ENCODE measurements around the gene ABCB9.

ABCB9 gene

DNA sequence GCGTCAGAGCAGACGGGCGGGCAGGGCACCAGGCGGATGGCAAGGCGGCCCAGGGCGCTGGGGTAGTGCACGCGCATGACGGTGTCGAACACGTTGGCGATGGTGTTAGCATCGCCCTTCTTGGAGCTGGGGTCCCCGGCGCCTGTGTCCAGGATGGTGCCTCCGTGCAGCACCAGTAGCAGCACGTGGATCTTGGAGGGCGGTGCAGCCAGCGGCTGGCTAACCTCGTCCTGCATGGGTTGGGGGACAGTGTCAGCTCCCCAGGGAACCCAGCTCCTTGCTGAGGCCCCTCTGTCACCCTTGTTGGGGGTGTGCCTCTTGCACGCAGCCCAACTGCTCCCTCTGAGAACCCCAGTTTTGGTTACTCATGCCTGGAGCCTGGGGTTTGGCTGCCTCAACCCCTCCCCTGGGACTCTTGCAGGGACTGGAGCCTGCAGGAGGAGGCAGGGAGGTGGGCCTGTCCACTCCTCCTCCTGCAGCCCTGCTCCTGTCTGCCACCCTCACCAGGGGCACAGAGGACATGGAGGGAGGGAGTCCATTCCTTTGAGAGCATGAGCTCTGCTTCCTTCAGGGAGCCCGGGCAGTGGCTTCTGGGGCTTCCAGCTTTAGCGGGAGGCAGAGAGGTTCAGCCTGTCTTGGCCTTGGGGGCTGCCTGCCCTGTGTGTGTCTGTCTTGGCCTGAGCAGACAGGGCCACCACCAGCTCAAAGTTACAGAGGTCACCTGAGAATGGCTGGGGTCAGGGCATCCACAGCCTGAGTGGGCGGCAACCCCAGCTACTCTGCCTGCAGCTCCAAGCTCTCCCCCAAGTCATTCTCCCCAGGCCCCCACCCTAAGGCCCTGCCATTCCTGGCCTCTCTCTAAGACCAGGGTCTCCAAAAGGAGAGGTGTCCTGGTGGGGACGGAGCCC lies 31.3 kb upstream of the ABCB9 start:
- no peaks in the 10 kb centered on the region for H3K4me1 ChIP-seq (ENCODE audit: control insufficient read depth in 1 of 2, insufficient read depth in 1 of 2, low read depth in 1 of 2, low read length in 1 of 2)
- no peak overlapping the region for H3K27ac ChIP-seq
- no peaks in the 10 kb centered on the region for H3K9me3 ChIP-seq
- no peaks in the 10 kb centered on the region for H3K36me3 ChIP-seq
- H3K27me3 ChIP-seq = no peaks in the 10 kb centered on the region
- no peak overlapping the region for H3K4me3 ChIP-seq (ENCODE audit: low read depth in 1 of 2, low read length in 1 of 2)
- no peak for TF ChIP-seq CTCF (IDR thresholded peaks at IDR 0.05)

GRCh38 chr12:122996621-122997342 lies 30.5 kb upstream of the ABCB9 start:
- H3K36me3 ChIP-seq = no peaks in the 10 kb centered on the region
- H3K27me3 ChIP-seq = no peaks in the 10 kb centered on the region
- H3K27ac ChIP-seq = no peak overlapping the region
- TF ChIP-seq CTCF (IDR thresholded peaks at IDR 0.05) = no peak
- H3K9me3 ChIP-seq = no peaks in the 10 kb centered on the region
- no peak overlapping the region for H3K4me3 ChIP-seq (ENCODE audit: low read depth in 1 of 2, low read length in 1 of 2)
- no peaks in the 10 kb centered on the region for H3K4me1 ChIP-seq (ENCODE audit: control insufficient read depth in 1 of 2, insufficient read depth in 1 of 2, low read depth in 1 of 2, low read length in 1 of 2)

GRCh38 chr12:122996188-122996601 lies 29.9 kb upstream of the ABCB9 start:
- Histone ChIP-seq H3K9me3 (no peaks in the 10 kb centered on the region), H3K4me3 (ENCODE audit: low read depth in 1 of 2, low read length in 1 of 2) (no peak overlapping the region), H3K27ac (no peak overlapping the region), H3K27me3 (no peaks in the 10 kb centered on the region), H3K4me1 (ENCODE audit: control insufficient read depth in 1 of 2, insufficient read depth in 1 of 2, low read depth in 1 of 2, low read length in 1 of 2) (no peaks in the 10 kb centered on the region), H3K36me3 (no peaks in the 10 kb centered on the region)
- no peak for TF ChIP-seq CTCF (IDR thresholded peaks at IDR 0.05)

- Histone ChIP-seq H3K4me1 (ENCODE audit: control insufficient read depth in 1 of 2, insufficient read depth in 1 of 2, low read depth in 1 of 2, low read length in 1 of 2) (no peaks in the 10 kb centered on the region), H3K36me3 (no peaks in the 10 kb centered on the region), H3K27ac (no peak overlapping the region), H3K4me3 (ENCODE audit: low read depth in 1 of 2, low read length in 1 of 2) (no peak overlapping the region), H3K27me3 (no peaks in the 10 kb centered on the region), H3K9me3 (no peaks in the 10 kb centered on the region)
- TF ChIP-seq CTCF (IDR thresholded peaks at IDR 0.05) = no peak
Measured at GRCh38 chr12:122995503-122996187, 29.4 kb upstream of the ABCB9 start.

- Histone ChIP-seq H3K27ac (no peak overlapping the region), H3K4me3 (ENCODE audit: low read depth in 1 of 2, low read length in 1 of 2) (no peak overlapping the region), H3K36me3 (no peaks in the 10 kb centered on the region), H3K27me3 (no peaks in the 10 kb centered on the region), H3K4me1 (ENCODE audit: control insufficient read depth in 1 of 2, insufficient read depth in 1 of 2, low read depth in 1 of 2, low read length in 1 of 2) (no peaks in the 10 kb centered on the region), H3K9me3 (no peaks in the 10 kb centered on the region)
- no peak for TF ChIP-seq CTCF (IDR thresholded peaks at IDR 0.05)
Measured at GRCh38 chr12:122994781-122995502, 28.7 kb upstream of the ABCB9 start.

Data from neutrophil (primary cell).